ENCODE data around the gene TECR. TPM values are rescaled to one million over a fixed set of nuclear protein-coding genes. Genes with fewer than 3 reads are reported as not detected.

The TECR gene
- total and polyA plus RNA-seq, 2 of the 13 experiments (the other 11 are each of a cell fraction or from before 2014, with no cell fraction given): 54.9 to 121 TPM

- 0 out of 4 replicates have a peak, but pooled peaks of 1 of the 2 experiments have one; percentile 9 for TF ChIP-seq HMGXB4 (CRISPR knock-in tag; IDR thresholded peaks at IDR 0.05; ENCODE audit: borderline replicate concordance in 1 of 2, low read depth in 1 of 2)
- no peak for TF ChIP-seq FOXK1 (CRISPR knock-in tag; IDR thresholded peaks at IDR 0.05; ENCODE audit: borderline replicate concordance, low read depth)
- 0 out of 2 replicates have a peak, but pooled peaks have one; percentile 15 for TF ChIP-seq MED1 (CRISPR knock-in tag; IDR thresholded peaks at IDR 0.05)
- no peak for TF ChIP-seq TCF12 (IDR thresholded peaks at IDR 0.05)
- no peak for TF ChIP-seq TCF12 (CRISPR knock-in tag; IDR thresholded peaks at IDR 0.05)
- TF ChIP-seq YY1 (IDR thresholded peaks at IDR 0.05; ENCODE audit: insufficient read depth, insufficient replicate concordance, low read depth, low read length): no peak
- TF ChIP-seq ADNP (CRISPR knock-in tag; IDR thresholded peaks at IDR 0.05): no peak
- no peak for TF ChIP-seq TMF1 (CRISPR knock-in tag; IDR thresholded peaks at IDR 0.05; ENCODE audit: low read depth)
- TF ChIP-seq ZFY (CRISPR knock-in tag; IDR thresholded peaks at IDR 0.05): 0 out of 2 replicates have a peak, but pooled peaks have one; percentile 8
- no peak for TF ChIP-seq BRCA1 (CRISPR knock-in tag; IDR thresholded peaks at IDR 0.05)
- TF ChIP-seq ZNF546 (CRISPR knock-in tag; conservative IDR thresholded peaks at IDR 0.05): 0 out of 2 replicates have a peak, but pooled peaks have one; percentile 4
- no peak for TF ChIP-seq ZBTB1 (CRISPR knock-in tag; IDR thresholded peaks at IDR 0.05; ENCODE audit: borderline replicate concordance)
- TF ChIP-seq NR2C2 (CRISPR knock-in tag; IDR thresholded peaks at IDR 0.05; ENCODE audit: borderline replicate concordance): 0 out of 2 replicates have a peak, but pooled peaks have one; percentile 12
- no peak for TF ChIP-seq ZNF280B (CRISPR knock-in tag; IDR thresholded peaks at IDR 0.05; ENCODE audit: borderline replicate concordance)
- TF ChIP-seq TBP (CRISPR knock-in tag; IDR thresholded peaks at IDR 0.05): no peak
- 0 out of 2 replicates have a peak, but pooled peaks have one; percentile 37 for TF ChIP-seq HIC2 (CRISPR knock-in tag; IDR thresholded peaks at IDR 0.05; ENCODE audit: low read depth)
- TF ChIP-seq ZNF512B (CRISPR knock-in tag; IDR thresholded peaks at IDR 0.05; ENCODE audit: borderline replicate concordance): 0 out of 2 replicates have a peak, but pooled peaks have one; percentile 36
- 0 out of 2 replicates have a peak, but pooled peaks have one; percentile 14 for TF ChIP-seq RARA (CRISPR knock-in tag; IDR thresholded peaks at IDR 0.05)
- no peak for TF ChIP-seq SIN3B (IDR thresholded peaks at IDR 0.05; ENCODE audit: low read length)
- no peak for TF ChIP-seq ZMYM2 (CRISPR knock-in tag; IDR thresholded peaks at IDR 0.05)
These were observed 12.5 kb upstream of the TECR start (continued) for GRCh38 chr19:14516746-14517438.
